Caco-2 (cell line): ENCODE results near the gene RNU7-1. TPM values are rescaled to one million over a fixed set of nuclear protein-coding genes. Genes with fewer than 3 reads are reported as not detected.

Experiments used
- BruUV-seq: library from RNA; stranded (reverse); fragments of 400-500 nt; replicated peaks from 2 replicates; lab custom pipeline; 2021; lab: Mats Ljungman, UMichigan
- CTCF ChIA-PET: fragments of 300-600 bp; sonication (Branson Sonifier 250); formaldehyde crosslinking; loops from one replicate; lab custom pipeline; 2022; ENCODE audit warnings: antibody characterized with exemption; lab: Charles Lee
- POLR2A ChIA-PET: fragments of 300-600 bp; sonication (Branson Sonifier 250); formaldehyde crosslinking; loops from one replicate; lab custom pipeline; 2022; ENCODE audit warnings: antibody characterized with exemption; lab: Charles Lee
- DNase-seq, 2 experiments: peaks; one replicate each; pipeline versions ENCODE4 v3.0.0 to v3.0.0-alpha.2; 2020 to 2022
- H3K27me3 ChIP-seq: replicated peaks from 2 replicates; pipeline ENCODE4 v1.6.0; 2011; ENCODE audit warnings: low read length; ENCODE audit not compliant: control insufficient read depth, insufficient read depth
- H3K36me3 ChIP-seq: 2 replicates; pipeline ENCODE4 v1.5.1; 2011; ENCODE audit warnings: low read length; ENCODE audit not compliant: control insufficient read depth, insufficient read depth
- H3K4me1 ChIP-seq: fragments of 250-450 bp; sonication (Bioruptor Pico); 2 replicates; pipeline ENCODE4 v1.5.1; 2020; ENCODE audit warnings: mild to moderate bottlenecking
- H3K4me3 ChIP-seq: 2 replicates; pipeline ENCODE4 v1.5.1; 2011; ENCODE audit warnings: low read depth, mild to moderate bottlenecking, control low read depth, low read length
- H3K9me3 ChIP-seq: fragments of 250-450 bp; sonication (Bioruptor Pico); 2 replicates; pipeline ENCODE4 v1.5.1; 2020; ENCODE audit warnings: mild to moderate bottlenecking, moderate library complexity
- H3K27ac Mint-ChIP-seq: one replicate; pipeline ENCODE4 v1.8.0; 2022; ENCODE audit warnings: mixed read lengths; ENCODE audit not compliant: unreplicated experiment
- H3K27me3 Mint-ChIP-seq: one replicate; pipeline ENCODE4 v1.8.0; 2022; ENCODE audit warnings: mixed read lengths; ENCODE audit not compliant: insufficient read depth, unreplicated experiment
- H3K36me3 Mint-ChIP-seq: one replicate; pipeline ENCODE4 v1.8.0; 2022; ENCODE audit warnings: mild to moderate bottlenecking, mixed read lengths; ENCODE audit not compliant: insufficient read depth, unreplicated experiment
- H3K4me1 Mint-ChIP-seq: one replicate; pipeline ENCODE4 v1.8.0; 2022; ENCODE audit warnings: low read depth, mixed read lengths; ENCODE audit not compliant: unreplicated experiment
- H3K4me3 Mint-ChIP-seq: one replicate; pipeline ENCODE4 v1.8.0; 2022; ENCODE audit warnings: mild to moderate bottlenecking, moderate library complexity, mixed read lengths; ENCODE audit not compliant: unreplicated experiment
- H3K9me3 Mint-ChIP-seq: one replicate; pipeline ENCODE4 v1.8.0; 2022; ENCODE audit warnings: mixed read lengths; ENCODE audit not compliant: unreplicated experiment
- CTCF ChIP-seq, 2 experiments: fragments of 200-600 bp in 1 of 2; IDR thresholded peaks; 1 replicate in 1 of 2; 2 replicates in 1 of 2; pipeline versions ENCODE4 v1.5.1 to v1.8.0; 2011 to 2022; ENCODE audit warnings: antibody characterized with exemption in 1 of 2, control low read depth in 1 of 2, inconsistent platforms in 1 of 2, low read depth in 1 of 2, low read length in 1 of 2, mild to moderate bottlenecking in 1 of 2, moderate library complexity in 1 of 2; ENCODE audit not compliant: insufficient read depth in 1 of 2, severe bottlenecking in 1 of 2, unreplicated experiment in 1 of 2
- intact Hi-C: fragments of 100-400 bp; cut with micrococcal nuclease; formaldehyde crosslinking; loops from one replicate; pipeline ENCODE4 v1.10.0; 2022; ENCODE audit not compliant: unreplicated experiment
- total RNA-seq: library from RNA; stranded (reverse); gene quantifications from 2 replicates; pipeline ENCODE4 v1.2.3, GENCODE V29; 2022

RNU7-1 gene
- total RNA-seq, 1 experiment from 2014 or later: not detected

DNA sequence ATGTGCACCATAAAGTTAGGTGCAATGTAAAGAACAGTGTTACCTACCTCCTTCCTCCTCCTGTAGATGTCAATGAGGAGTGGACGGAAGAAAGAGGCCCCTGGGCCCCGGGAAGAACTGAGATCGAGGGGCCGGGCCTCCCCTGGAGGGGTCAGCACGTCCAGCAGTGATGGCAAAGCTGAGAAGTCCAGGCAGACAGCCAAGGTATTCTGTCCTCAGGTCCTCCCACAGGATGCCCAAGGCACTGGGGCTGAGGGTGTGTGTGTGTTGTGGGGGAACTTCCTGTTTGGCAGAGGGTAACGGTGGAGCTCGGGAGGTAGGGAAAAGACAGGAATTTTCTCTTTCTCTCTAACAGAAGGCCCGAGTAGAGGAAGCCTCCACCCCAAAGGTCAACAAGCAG lies 9.5 kb upstream of the RNU7-1 start:
- H3K4me3 ChIP-seq: no peak overlapping the region
- H3K36me3 Mint-ChIP-seq: peaks cover 69% of the 10 kb centered on the region
- TF ChIP-seq CTCF (IDR thresholded peaks at IDR 0.05; ENCODE audit: insufficient read depth in 1 of 2, low read depth in 1 of 2, low read length in 1 of 2, severe bottlenecking in 1 of 2, unreplicated experiment in 1 of 2): no peak
- H3K4me1 ChIP-seq: peaks cover 26% of the 10 kb centered on the region
- CTCF ChIA-PET: interaction anchor here (0.8 to 1.1 kb wide), 4 partner anchors 10 to 84 kb away, joined by 3 to 4 read pairs (median 3); partner anchors contain the start of genes C12orf57, LPCAT3 and RNU7-1
- H3K9me3 ChIP-seq: no peaks in the 10 kb centered on the region
- no peaks in the 10 kb centered on the region for H3K9me3 Mint-ChIP-seq
- H3K4me1 Mint-ChIP-seq: peaks cover 45% of the 10 kb centered on the region
- peaks cover 12% of the 10 kb centered on the region for H3K36me3 ChIP-seq
- POLR2A ChIA-PET: interaction anchor here (1.7 kb wide), 1 partner anchor 10 kb away, joined by 5 read pairs; the partner anchor contains the start of genes C12orf57 and RNU7-1
- H3K27ac Mint-ChIP-seq: peak overlapping the region; percentile 0
- BruUV-seq: no TSS peak
- no peaks in the 10 kb centered on the region for H3K27me3 Mint-ChIP-seq
- no peak overlapping the region for H3K4me3 Mint-ChIP-seq
- DNase-seq: no peak
- no peaks in the 10 kb centered on the region for H3K27me3 ChIP-seq
- intact Hi-C loops: no loop called here

DNA sequence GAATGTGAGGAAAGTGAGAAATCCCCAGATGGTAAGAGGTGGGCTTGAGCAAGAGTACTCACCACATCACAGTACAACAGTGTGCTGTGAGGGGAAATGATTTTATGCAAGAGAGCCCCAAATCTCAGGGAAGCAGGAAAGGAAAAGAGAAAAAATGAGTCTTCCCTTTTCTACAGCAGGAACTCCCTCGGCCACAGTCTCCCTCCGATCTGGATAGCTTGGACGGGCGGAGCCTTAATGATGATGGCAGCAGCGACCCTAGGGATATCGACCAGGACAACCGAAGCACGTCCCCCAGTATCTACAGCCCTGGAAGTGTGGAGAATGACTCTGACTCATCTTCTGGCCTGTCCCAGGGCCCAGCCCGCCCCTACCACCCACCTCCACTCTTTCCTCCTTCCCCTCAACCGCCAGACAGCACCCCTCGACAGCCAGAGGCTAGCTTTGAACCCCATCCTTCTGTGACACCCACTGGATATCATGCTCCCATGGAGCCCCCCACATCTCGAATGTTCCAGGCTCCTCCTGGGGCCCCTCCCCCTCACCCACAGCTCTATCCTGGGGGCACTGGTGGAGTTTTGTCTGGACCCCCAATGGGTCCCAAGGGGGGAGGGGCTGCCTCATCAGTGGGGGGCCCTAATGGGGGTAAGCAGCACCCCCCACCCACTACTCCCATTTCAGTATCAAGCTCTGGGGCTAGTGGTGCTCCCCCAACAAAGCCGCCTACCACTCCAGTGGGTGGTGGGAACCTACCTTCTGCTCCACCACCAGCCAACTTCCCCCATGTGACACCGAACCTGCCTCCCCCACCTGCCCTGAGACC lies 8.0 kb upstream of the RNU7-1 start:
- Mint-ChIP-seq H3K4me3 (peak overlapping the region; percentile 73), H3K27me3 (no peaks in the 10 kb centered on the region), H3K4me1 (peaks cover 30% of the 10 kb centered on the region), H3K36me3 (peaks cover 84% of the 10 kb centered on the region), H3K27ac (peak overlapping the region; percentile 92), H3K9me3 (no peaks in the 10 kb centered on the region)
- no TSS peak for BruUV-seq
- peaks cover 13% of the 10 kb centered on the region for H3K4me1 ChIP-seq
- CTCF ChIA-PET: no interaction called here
- DNase-seq: no peak
- H3K36me3 ChIP-seq: peaks cover 14% of the 10 kb centered on the region
- H3K9me3 ChIP-seq: no peaks in the 10 kb centered on the region
- no peak overlapping the region for H3K4me3 ChIP-seq
- TF ChIP-seq CTCF (IDR thresholded peaks at IDR 0.05; ENCODE audit: insufficient read depth in 1 of 2, low read depth in 1 of 2, low read length in 1 of 2, severe bottlenecking in 1 of 2, unreplicated experiment in 1 of 2): no peak
- POLR2A ChIA-PET: no interaction called here
- no peaks in the 10 kb centered on the region for H3K27me3 ChIP-seq
- intact Hi-C loops: no loop called here

- H3K9me3 Mint-ChIP-seq: no peaks in the 10 kb centered on the region
- no peaks in the 10 kb centered on the region for H3K9me3 ChIP-seq
- peaks cover 84% of the 10 kb centered on the region for H3K36me3 Mint-ChIP-seq
- ChIA-PET CTCF (no interaction called here), POLR2A (no interaction called here)
- no TSS peak for BruUV-seq
- no peaks in the 10 kb centered on the region for H3K27me3 ChIP-seq
- H3K27me3 Mint-ChIP-seq: no peaks in the 10 kb centered on the region
- H3K4me1 ChIP-seq: peaks cover 10% of the 10 kb centered on the region
- H3K36me3 ChIP-seq: peaks cover 14% of the 10 kb centered on the region
- DNase-seq: no peak
- peak overlapping the region; percentile 92 for H3K27ac Mint-ChIP-seq
- H3K4me1 Mint-ChIP-seq: peaks cover 25% of the 10 kb centered on the region
- H3K4me3 Mint-ChIP-seq: peak overlapping the region; percentile 73
- no peak overlapping the region for H3K4me3 ChIP-seq
- no peak for TF ChIP-seq CTCF (IDR thresholded peaks at IDR 0.05; ENCODE audit: insufficient read depth in 1 of 2, low read depth in 1 of 2, low read length in 1 of 2, severe bottlenecking in 1 of 2, unreplicated experiment in 1 of 2)
- intact Hi-C loops: no loop called here
These were observed 7.4 kb upstream of the RNU7-1 start for GRCh38 chr12:6936194-6936635.
